ENCODE results near the gene ATG16L2. TPM values are rescaled to one million over a fixed set of nuclear protein-coding genes. Genes with fewer than 3 reads are reported as not detected.

Gene ATG16L2
- total and polyA plus RNA-seq, 2 donors (not counting 3 experiments of a cell fraction or from before 2014, with no cell fraction given) = 26.5 to 30.5 TPM

DNA sequence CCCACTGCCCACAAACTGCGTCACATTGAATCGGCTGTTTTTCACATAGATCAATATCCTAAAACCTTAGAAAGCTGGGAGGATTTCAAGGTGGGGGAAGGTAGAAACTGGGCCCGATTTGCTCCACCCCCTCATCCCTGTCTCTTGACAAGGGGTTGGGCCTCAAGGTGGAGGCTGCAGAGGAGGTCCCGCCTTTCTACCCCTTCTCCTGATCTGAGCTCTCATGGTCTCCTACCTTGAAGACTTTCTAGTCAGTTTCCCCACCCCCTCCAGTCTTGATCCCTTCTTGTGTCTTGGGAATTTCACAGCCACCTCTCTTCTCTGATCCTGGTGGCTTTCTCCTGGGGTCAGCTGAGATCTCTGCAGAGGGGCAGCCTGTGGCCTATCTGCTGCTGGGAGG, 15.8 kb upstream of the ATG16L2 start:
- Histone ChIP-seq H3K36me3 (ENCODE audit: control insufficient read depth in 2 of 2, extremely low read depth in 1 of 2, insufficient read depth in 2 of 2, low read length in 2 of 2) (no peaks in the 10 kb centered on the region), H3K9me1 (replicated peaks; ENCODE audit: control insufficient read depth, extremely low read depth, insufficient read depth, low read length) (no peaks in the 10 kb centered on the region), H3K27ac (ENCODE audit: insufficient read depth, low read depth, low read length) (no peak overlapping the region), H3K27me3 (ENCODE audit: control insufficient read depth in 2 of 2, insufficient read depth in 2 of 2, low read length in 2 of 2) (no peaks in the 10 kb centered on the region), H4K20me1 (replicated peaks; ENCODE audit: control insufficient read depth, extremely low read depth, insufficient read depth, low read length) (no peaks in the 10 kb centered on the region), H3K4me1 (ENCODE audit: control insufficient read depth, extremely low read depth, insufficient read depth, low read length) (peaks cover under 1% of the 10 kb centered on the region), H3K4me2 (ENCODE audit: insufficient read depth, low read length) (no peak overlapping the region), H3K4me3 (replicated peaks in 1 of 3; ENCODE audit: insufficient read depth in 1 of 3, low read depth in 1 of 3, low read length in 3 of 3) (no peak overlapping the region), H3K9me3 (replicated peaks; ENCODE audit: control insufficient read depth, insufficient read depth, low read length) (no peaks in the 10 kb centered on the region), H3K9ac (replicated peaks; ENCODE audit: extremely low read depth, insufficient read depth, low read length) (no peak overlapping the region), H2AFZ (ENCODE audit: low read depth, low read length) (no peak overlapping the region), H3K79me2 (ENCODE audit: control insufficient read depth, insufficient read depth, low read length) (no peaks in the 10 kb centered on the region)
- dilution Hi-C loops (cut with MboI; ENCODE audit: extremely low pct_ligation_motif_present, low sequenced_read_pairs) = no loop called here
- no TSS peak for BruUV-seq (replicated peaks)
- ChIA-PET CTCF (no interaction called here), POLR2A (no interaction called here)
- intact Hi-C loops (cut with micrococcal nuclease) = no loop called here
- TF ChIP-seq GATA2 (IDR thresholded peaks at IDR 0.05; ENCODE audit: insufficient read depth, insufficient read length, low read depth, low read length) = no peak
- no peak for TF ChIP-seq EZH2 (IDR thresholded peaks at IDR 0.05; ENCODE audit: borderline replicate concordance, low read depth, low read length, severe bottlenecking)
- FAIRE-seq (no peak), DNase-seq (ENCODE audit: low read depth, low spot score) (no peak)

- no peaks in the 10 kb centered on the region for H3K27me3 ChIP-seq (ENCODE audit: control insufficient read depth in 2 of 2, insufficient read depth in 2 of 2, low read length in 2 of 2)
- CTCF ChIA-PET = no interaction called here
Measured at GRCh38 chr11:72799441-72799840, 14.8 kb upstream of the ATG16L2 start.

More at GRCh38 chr11:72799441-72799840, 14.8 kb upstream of the ATG16L2 start:
- dilution Hi-C loops (cut with MboI; ENCODE audit: extremely low pct_ligation_motif_present, low sequenced_read_pairs) (no loop called here), intact Hi-C loops (cut with micrococcal nuclease) (no loop called here)
- Histone ChIP-seq H3K9me3 (replicated peaks; ENCODE audit: control insufficient read depth, insufficient read depth, low read length) (no peaks in the 10 kb centered on the region), H3K4me3 (replicated peaks in 1 of 3; ENCODE audit: insufficient read depth in 1 of 3, low read depth in 1 of 3, low read length in 3 of 3) (no peak overlapping the region), H3K4me2 (ENCODE audit: insufficient read depth, low read length) (no peak overlapping the region), H3K79me2 (ENCODE audit: control insufficient read depth, insufficient read depth, low read length) (no peaks in the 10 kb centered on the region), H3K9me1 (replicated peaks; ENCODE audit: control insufficient read depth, extremely low read depth, insufficient read depth, low read length) (no peaks in the 10 kb centered on the region), H3K27ac (ENCODE audit: insufficient read depth, low read depth, low read length) (no peak overlapping the region), H3K4me1 (ENCODE audit: control insufficient read depth, extremely low read depth, insufficient read depth, low read length) (no peaks in the 10 kb centered on the region), H2AFZ (ENCODE audit: low read depth, low read length) (no peak overlapping the region), H3K9ac (replicated peaks; ENCODE audit: extremely low read depth, insufficient read depth, low read length) (no peak overlapping the region), H3K36me3 (ENCODE audit: control insufficient read depth in 2 of 2, extremely low read depth in 1 of 2, insufficient read depth in 2 of 2, low read length in 2 of 2) (no peaks in the 10 kb centered on the region), H4K20me1 (replicated peaks; ENCODE audit: control insufficient read depth, extremely low read depth, insufficient read depth, low read length) (no peaks in the 10 kb centered on the region)
- no TSS peak for BruUV-seq (replicated peaks)
- POLR2A ChIA-PET = no interaction called here
- FAIRE-seq = no peak
- DNase-seq (ENCODE audit: low read depth, low spot score) = no peak
- TF ChIP-seq FOS (IDR thresholded peaks at IDR 0.05; ENCODE audit: borderline replicate concordance, insufficient read depth, low read length) (no peak), GATA2 (IDR thresholded peaks at IDR 0.05; ENCODE audit: insufficient read depth, insufficient read length, low read depth, low read length) (no peak), MYC (IDR thresholded peaks at IDR 0.05; ENCODE audit: low read depth, low read length) (no peak), POLR2A (IDR thresholded peaks at IDR 0.05; ENCODE audit: low read depth, low read length) (no peak), EZH2 (IDR thresholded peaks at IDR 0.05; ENCODE audit: borderline replicate concordance, low read depth, low read length, severe bottlenecking) (no peak), JUN (IDR thresholded peaks at IDR 0.05; ENCODE audit: borderline replicate concordance, insufficient read depth, insufficient read length, low read depth) (no peak), POLR2AphosphoS5 (IDR thresholded peaks at IDR 0.05; ENCODE audit: insufficient read depth, low read depth, low read length) (no peak), MAX (IDR thresholded peaks at IDR 0.05; ENCODE audit: insufficient read depth, insufficient read length) (no peak)
- TF ChIP-seq, protein P1, sequence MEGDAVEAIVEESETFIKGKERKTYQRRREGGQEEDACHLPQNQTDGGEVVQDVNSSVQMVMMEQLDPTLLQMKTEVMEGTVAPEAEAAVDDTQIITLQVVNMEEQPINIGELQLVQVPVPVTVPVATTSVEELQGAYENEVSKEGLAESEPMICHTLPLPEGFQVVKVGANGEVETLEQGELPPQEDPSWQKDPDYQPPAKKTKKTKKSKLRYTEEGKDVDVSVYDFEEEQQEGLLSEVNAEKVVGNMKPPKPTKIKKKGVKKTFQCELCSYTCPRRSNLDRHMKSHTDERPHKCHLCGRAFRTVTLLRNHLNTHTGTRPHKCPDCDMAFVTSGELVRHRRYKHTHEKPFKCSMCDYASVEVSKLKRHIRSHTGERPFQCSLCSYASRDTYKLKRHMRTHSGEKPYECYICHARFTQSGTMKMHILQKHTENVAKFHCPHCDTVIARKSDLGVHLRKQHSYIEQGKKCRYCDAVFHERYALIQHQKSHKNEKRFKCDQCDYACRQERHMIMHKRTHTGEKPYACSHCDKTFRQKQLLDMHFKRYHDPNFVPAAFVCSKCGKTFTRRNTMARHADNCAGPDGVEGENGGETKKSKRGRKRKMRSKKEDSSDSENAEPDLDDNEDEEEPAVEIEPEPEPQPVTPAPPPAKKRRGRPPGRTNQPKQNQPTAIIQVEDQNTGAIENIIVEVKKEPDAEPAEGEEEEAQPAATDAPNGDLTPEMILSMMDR (IDR thresholded peaks at IDR 0.05; ENCODE audit: extremely low read depth in 1 of 2, insufficient read depth in 1 of 2, low read depth in 1 of 2, low read length in 2 of 2) = no peak

Data from endothelial cell of umbilical vein (primary cell).